ENCODE measurements around the gene MMP15.

- TF ChIP-seq CTCF (IDR thresholded peaks at IDR 0.05), result no peak
- no peak for TF ChIP-seq GABPA (IDR thresholded peaks at IDR 0.05; ENCODE audit: low read depth)
- TF ChIP-seq, protein P1, sequence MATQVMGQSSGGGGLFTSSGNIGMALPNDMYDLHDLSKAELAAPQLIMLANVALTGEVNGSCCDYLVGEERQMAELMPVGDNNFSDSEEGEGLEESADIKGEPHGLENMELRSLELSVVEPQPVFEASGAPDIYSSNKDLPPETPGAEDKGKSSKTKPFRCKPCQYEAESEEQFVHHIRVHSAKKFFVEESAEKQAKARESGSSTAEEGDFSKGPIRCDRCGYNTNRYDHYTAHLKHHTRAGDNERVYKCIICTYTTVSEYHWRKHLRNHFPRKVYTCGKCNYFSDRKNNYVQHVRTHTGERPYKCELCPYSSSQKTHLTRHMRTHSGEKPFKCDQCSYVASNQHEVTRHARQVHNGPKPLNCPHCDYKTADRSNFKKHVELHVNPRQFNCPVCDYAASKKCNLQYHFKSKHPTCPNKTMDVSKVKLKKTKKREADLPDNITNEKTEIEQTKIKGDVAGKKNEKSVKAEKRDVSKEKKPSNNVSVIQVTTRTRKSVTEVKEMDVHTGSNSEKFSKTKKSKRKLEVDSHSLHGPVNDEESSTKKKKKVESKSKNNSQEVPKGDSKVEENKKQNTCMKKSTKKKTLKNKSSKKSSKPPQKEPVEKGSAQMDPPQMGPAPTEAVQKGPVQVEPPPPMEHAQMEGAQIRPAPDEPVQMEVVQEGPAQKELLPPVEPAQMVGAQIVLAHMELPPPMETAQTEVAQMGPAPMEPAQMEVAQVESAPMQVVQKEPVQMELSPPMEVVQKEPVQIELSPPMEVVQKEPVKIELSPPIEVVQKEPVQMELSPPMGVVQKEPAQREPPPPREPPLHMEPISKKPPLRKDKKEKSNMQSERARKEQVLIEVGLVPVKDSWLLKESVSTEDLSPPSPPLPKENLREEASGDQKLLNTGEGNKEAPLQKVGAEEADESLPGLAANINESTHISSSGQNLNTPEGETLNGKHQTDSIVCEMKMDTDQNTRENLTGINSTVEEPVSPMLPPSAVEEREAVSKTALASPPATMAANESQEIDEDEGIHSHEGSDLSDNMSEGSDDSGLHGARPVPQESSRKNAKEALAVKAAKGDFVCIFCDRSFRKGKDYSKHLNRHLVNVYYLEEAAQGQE (IDR thresholded peaks at IDR 0.05; ENCODE audit: low read depth, low read length), result no peak
- TF ChIP-seq YY1 (IDR thresholded peaks at IDR 0.05; ENCODE audit: low read depth), result no peak
- no peak for TF ChIP-seq POLR2AphosphoS5 (IDR thresholded peaks at IDR 0.05; ENCODE audit: low read depth, low read length)
- TF ChIP-seq ZBTB33 (IDR thresholded peaks at IDR 0.05; ENCODE audit: borderline replicate concordance, low read depth), result no peak
These were observed 60.2 kb downstream of the MMP15 start for GRCh38 chr16:58085584-58086251.
